ENCODE data around the gene HSD17B3.
"Not testable (repeated sequence)": the region's sequence is repeated elsewhere in the genome, so short reads cannot be mapped to it uniquely, and the experiment has no call there.

The HSD17B3 gene

GRCh38 chr9:96317335-96317980, 15.5 kb upstream of the HSD17B3 start:
- no peak overlapping the region for H3K27ac ChIP-seq
- no peak overlapping the region for H3K4me3 ChIP-seq

GRCh38 chr9:96309850-96310249, 7.9 kb upstream of the HSD17B3 start:
- Histone ChIP-seq H3K4me3 (no peak overlapping the region), H3K27ac (no peak overlapping the region)

- H3K27ac ChIP-seq: not testable (repeated sequence)
Observed at GRCh38 chr9:96306958-96307357, 5.0 kb upstream of the HSD17B3 start.

DNA sequence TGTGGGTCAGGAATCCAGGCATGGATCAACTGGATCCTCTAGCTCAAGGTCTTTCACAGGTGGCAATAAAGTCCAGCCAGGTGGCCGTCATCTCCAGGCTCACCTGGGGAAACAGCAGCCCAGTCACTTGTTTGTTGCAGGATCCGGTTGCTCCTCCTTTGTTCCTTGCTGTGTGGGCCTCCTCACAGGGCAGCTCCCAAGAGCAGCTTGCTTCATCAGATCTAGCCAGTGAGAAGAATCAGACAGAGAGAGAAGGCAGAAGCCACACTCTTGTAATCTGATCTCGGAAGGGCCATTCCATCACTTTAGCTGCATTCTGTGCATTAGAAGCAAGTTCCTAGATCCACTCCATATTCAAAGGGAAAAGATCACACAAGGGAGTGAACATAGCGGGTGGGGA, 3.2 kb upstream of the HSD17B3 start:
- no peak overlapping the region for H3K4me3 ChIP-seq

More at GRCh38 chr9:96306958-96307357, 5.0 kb upstream of the HSD17B3 start:
- H3K4me3 ChIP-seq: not testable (repeated sequence)

GRCh38 chr9:96304230-96304629, 2.3 kb upstream of the HSD17B3 start:
- Histone ChIP-seq H3K27ac (no peak overlapping the region), H3K4me3 (no peak overlapping the region)

More for the DNA sequence above, 3.2 kb upstream of the HSD17B3 start:
- no peak overlapping the region for H3K27ac ChIP-seq

- no peak overlapping the region for H3K4me3 ChIP-seq
- no peak overlapping the region for H3K27ac ChIP-seq
Observed at GRCh38 chr9:96299823-96300222, 2.2 kb downstream of the HSD17B3 start.

- Histone ChIP-seq H3K4me3 (no peak overlapping the region), H3K27ac (no peak overlapping the region)
Observed at GRCh38 chr9:96294159-96294545, 7.8 kb downstream of the HSD17B3 start.

- Histone ChIP-seq H3K27ac (no peak overlapping the region), H3K4me3 (no peak overlapping the region)
Observed at GRCh38 chr9:96293498-96294158, 8.3 kb downstream of the HSD17B3 start.

DNA sequence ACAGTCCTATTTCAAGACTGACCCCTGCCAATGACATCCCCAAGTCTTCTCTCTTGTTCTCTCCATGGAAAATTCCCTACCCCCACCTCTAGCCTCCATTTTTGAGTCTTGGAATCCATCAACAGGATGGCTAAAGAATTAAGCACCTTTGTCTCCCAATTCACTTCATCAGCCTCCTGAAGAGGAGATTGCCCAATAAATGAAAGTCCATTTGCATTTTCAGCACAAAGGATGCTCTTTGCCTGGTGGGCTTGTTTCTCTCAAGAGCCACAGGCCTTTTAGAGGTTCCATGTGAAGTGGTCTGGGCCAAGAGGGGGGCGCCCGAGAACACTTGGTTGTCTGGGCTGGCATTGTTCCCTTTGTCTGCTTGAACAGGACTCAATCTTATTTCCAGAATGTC, 12.6 kb downstream of the HSD17B3 start:
- no peak overlapping the region for H3K27ac ChIP-seq
- H3K4me3 ChIP-seq: no peak overlapping the region

DNA sequence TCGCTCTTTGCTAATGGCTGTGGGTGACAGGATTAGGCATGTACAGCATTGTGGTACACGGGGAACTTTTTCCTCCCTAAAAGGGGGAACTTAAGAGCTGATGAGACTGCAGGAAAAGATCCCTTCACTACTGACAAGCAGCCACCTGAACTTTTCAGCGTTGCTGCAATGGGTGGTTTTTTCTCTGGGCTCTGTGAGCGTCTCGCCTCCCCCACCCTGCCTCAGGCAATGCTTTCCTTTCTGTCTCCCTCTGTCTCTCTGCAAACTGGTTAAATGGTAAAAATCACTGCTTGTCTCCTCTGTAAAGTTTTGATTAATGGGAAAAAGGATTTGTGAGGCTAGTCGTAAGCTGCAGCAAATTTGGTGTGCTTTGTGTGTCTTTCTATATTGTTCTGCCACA, 20.3 kb downstream of the HSD17B3 start:
- Histone ChIP-seq H3K4me3 (no peak overlapping the region), H3K27ac (no peak overlapping the region)

DNA sequence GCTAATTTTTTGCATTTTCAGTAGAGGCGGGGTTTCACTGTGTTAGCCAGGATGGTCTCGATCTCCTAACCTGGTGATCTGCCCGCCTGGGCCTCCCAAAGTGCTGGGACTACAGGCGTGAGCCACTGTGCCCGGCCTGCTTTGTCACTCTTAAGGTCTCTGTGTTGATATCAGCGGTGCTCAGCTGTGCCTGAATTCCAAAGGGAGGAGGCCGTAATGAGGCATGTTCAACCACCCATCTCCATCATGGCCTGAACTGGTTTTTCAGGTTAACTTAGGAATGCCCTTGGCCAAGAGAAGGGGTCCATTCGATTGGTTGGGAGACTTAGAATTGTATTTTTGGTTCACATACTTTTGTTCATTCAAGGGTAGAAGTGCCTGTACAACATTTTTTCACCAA, 22.0 kb downstream of the HSD17B3 start:
- H3K4me3 ChIP-seq: no peak overlapping the region
- H3K27ac ChIP-seq: no peak overlapping the region

- H3K4me3 ChIP-seq: no peak overlapping the region
- H3K27ac ChIP-seq: no peak overlapping the region
Observed at GRCh38 chr9:96274939-96275338, 27.0 kb downstream of the HSD17B3 start.

GRCh38 chr9:96270236-96270744, 31.7 kb downstream of the HSD17B3 start:
- Histone ChIP-seq H3K27ac (no peak overlapping the region), H3K4me3 (no peak overlapping the region)

DNA sequence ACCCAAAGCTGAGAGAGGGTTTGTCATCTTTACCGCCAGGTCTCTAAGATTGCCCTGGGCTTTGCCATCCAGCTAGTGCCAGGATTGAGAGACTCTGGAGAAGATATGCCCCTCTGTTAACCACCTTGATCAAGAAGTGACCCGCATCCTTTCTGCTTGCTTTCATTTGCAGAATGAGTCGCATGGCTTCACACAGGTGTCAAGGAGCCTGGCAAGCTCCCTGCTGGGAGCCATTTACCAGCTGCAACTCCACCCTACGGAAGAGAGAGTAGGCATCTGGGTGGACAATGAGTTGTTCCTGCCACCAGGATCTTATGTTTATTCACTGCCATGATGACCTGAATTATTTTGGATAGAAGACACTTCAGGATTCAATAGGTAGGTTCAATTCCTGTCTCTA, 43.0 kb downstream of the HSD17B3 start:
- Histone ChIP-seq H3K4me3 (no peak overlapping the region), H3K27ac (no peak overlapping the region)

- no peak overlapping the region for H3K4me3 ChIP-seq
- H3K27ac ChIP-seq: no peak overlapping the region
Observed at GRCh38 chr9:96256800-96257199, 45.2 kb downstream of the HSD17B3 start.

GRCh38 chr9:96255698-96256097, 46.3 kb downstream of the HSD17B3 start:
- Histone ChIP-seq H3K4me3 (no peak overlapping the region), H3K27ac (no peak overlapping the region)

DNA sequence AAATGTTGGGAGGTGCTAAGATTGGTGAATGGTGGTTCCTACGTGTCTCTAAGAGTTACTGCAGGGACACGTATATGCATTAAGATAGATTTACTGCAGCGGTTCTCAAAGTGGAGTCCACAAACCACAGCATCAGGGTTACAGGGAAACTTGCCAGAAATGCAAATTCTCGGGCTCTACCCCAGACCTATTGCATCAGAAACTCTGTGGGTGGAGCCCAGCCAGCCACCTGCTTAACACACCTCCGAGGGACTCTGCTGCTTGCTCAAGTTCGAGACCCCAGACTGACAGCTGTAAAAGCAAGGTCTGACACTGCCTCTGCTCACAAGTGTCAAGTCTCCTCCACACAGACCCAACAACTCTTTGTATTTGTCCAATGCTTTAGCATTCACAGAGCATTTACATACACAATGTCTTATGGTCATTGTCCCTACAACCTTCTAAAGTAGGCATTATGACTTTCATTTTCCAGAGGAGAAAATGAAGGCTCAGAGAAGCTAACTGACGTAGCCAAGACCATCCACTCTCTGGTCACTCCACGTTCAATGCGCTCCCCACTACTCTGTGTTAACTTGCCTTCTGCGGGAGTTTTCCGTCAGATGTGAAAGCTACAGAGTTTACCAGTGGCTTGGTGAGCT, 48.8 kb downstream of the HSD17B3 start:
- no peak overlapping the region for H3K27ac ChIP-seq
- H3K4me3 ChIP-seq: no peak overlapping the region

GRCh38 chr9:96251451-96251850, 50.5 kb downstream of the HSD17B3 start:
- H3K27ac ChIP-seq: no peak overlapping the region
- H3K4me3 ChIP-seq: no peak overlapping the region

DNA sequence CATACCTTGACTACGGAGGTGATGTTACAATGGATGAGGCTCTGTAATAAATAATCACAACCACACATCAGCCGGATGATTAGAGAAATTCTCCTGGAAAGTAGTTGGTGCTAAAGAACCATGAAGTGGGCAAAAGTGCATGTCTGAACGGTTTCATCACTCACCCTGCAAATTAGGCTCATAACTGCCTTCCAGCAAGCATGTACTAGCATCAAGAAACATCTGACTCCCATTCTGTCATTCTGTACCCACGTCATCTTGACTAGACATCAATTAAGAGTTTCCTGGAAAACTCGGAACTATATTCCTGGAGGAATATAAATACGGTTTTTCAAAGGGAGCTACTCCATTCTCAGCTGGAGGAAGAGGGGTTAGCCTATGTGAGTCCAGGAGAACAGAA, 52.2 kb downstream of the HSD17B3 start:
- H3K4me3 ChIP-seq: no peak overlapping the region
- H3K27ac ChIP-seq: no peak overlapping the region

DNA sequence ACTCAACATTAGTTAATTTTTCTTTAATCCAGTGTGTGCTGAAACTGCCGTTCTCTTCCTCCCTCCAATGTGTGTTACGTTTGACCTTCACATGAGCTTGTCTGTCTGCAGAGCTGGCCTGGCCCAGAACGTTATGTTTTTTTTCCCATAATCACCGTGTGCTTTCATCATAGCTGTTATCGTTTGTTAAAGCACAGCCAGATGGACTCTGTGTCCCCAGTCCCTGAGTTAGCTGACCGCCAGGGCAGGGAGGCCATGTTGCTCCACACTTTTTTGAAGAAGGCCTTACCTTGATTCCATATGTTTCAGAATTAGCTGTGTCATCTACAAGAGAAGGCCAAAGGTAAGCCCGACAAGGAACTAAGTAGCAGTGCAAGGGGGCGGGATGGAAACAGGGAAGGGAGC, 55.7 kb downstream of the HSD17B3 start:
- Histone ChIP-seq H3K27ac (no peak overlapping the region), H3K4me3 (no peak overlapping the region)

DNA sequence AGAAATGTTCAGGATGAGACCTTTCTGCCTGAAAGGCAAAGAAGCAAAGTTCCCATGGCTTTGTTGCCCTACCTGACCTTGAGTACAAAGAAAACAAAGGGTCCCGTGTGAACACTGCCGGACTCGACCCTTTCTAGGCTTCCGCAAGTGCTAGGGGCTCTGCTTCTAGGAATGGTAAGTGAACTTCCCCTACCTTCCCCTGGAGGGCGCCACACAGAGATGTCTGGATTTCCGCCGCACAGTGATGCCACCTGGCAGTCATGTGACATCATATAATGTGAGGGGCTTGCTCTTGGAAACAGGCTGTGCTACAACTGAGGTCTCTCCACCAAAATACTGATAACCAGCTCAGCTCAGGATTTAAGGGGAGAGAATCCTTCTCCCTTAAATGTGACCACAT, 56.6 kb downstream of the HSD17B3 start:
- no peak overlapping the region for H3K4me3 ChIP-seq
- H3K27ac ChIP-seq: no peak overlapping the region

All from skin epidermis (tissue), 12 donors.